AG09319 (cell line): ENCODE results near the gene KIF17.

ENCODE experiments used
- DNase-seq: peaks from one replicate; pipeline ENCODE4 v3.0.0-alpha.2; 2010; ENCODE audit warnings: low read depth; ENCODE audit errors: extremely low read depth
- TF ChIP-seq, protein P1 (sequence below): IDR thresholded peaks from 2 replicates; pipeline ENCODE4 v1.5.1; 2011; ENCODE audit warnings: low read depth, mild to moderate bottlenecking, inconsistent platforms, low read length, moderate library complexity

KIF17 gene

DNA sequence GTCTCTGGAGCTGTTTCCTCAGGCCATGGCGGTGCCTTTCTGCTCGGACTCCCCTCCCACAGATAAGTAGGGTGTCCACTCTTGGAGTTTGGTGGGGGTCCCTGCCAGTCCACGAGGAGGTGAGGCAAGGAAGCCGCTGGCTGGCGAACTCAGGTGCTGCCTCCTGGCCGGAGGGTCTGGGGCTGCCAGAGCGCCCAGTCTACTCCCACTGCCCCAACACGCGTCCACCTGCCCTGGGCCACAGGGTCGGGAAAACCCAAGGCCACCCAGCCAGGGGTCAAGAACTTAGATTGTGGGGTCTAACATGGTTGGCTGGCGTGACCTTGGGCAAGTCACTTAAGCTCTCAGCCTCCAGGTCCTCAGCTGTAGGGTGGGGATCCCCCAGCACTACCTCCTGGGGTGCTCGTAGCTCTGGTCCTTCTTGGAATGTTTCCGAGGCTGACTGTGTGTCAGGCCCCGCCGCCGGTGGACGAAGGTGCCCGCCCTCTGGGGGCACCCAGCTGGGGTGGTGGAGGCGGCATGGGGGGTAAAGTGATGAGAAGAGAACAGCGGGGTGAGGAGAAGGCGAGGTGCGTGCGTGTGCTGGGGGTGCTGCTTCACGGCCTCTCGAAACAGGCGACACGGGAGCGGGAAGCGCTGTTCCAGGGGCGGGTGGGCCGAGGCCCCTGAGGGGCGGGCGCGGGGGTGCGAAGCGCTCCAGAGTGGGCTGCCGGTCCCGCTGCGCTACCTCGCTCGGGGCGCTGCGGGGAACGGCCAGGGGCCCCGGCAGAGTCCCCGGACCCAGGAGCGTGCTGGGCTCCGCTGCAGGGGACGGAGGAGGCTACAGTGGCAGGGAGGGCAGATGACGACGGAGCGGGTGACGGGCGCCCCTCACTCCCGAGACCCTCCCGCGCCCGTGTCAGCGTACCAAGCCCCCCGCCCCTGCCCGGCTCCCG lies 13.5 kb upstream of the KIF17 start:
- no peak for DNase-seq
- TF ChIP-seq, protein P1, sequence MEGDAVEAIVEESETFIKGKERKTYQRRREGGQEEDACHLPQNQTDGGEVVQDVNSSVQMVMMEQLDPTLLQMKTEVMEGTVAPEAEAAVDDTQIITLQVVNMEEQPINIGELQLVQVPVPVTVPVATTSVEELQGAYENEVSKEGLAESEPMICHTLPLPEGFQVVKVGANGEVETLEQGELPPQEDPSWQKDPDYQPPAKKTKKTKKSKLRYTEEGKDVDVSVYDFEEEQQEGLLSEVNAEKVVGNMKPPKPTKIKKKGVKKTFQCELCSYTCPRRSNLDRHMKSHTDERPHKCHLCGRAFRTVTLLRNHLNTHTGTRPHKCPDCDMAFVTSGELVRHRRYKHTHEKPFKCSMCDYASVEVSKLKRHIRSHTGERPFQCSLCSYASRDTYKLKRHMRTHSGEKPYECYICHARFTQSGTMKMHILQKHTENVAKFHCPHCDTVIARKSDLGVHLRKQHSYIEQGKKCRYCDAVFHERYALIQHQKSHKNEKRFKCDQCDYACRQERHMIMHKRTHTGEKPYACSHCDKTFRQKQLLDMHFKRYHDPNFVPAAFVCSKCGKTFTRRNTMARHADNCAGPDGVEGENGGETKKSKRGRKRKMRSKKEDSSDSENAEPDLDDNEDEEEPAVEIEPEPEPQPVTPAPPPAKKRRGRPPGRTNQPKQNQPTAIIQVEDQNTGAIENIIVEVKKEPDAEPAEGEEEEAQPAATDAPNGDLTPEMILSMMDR, result no peak

DNA sequence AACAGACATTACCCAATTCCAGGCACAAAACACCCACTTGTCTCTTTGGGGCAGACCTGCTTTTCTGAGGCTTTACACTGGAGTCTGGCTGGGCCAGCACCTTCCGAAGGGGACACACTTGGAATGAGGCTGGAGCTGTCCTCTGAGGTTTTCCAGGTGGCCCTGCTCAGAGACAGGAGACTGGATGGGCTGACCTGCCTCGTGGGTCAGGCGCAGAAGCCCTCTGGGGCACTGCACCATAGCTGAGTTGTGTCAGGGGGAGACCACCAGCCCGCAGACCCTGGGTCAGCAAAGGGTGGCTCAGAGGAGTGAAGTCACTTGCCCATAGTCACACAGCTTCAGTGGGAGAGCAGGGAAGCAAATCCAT lies 12.9 kb upstream of the KIF17 start:
- TF ChIP-seq, protein P1, result no peak
- DNase-seq, result no peak

DNA sequence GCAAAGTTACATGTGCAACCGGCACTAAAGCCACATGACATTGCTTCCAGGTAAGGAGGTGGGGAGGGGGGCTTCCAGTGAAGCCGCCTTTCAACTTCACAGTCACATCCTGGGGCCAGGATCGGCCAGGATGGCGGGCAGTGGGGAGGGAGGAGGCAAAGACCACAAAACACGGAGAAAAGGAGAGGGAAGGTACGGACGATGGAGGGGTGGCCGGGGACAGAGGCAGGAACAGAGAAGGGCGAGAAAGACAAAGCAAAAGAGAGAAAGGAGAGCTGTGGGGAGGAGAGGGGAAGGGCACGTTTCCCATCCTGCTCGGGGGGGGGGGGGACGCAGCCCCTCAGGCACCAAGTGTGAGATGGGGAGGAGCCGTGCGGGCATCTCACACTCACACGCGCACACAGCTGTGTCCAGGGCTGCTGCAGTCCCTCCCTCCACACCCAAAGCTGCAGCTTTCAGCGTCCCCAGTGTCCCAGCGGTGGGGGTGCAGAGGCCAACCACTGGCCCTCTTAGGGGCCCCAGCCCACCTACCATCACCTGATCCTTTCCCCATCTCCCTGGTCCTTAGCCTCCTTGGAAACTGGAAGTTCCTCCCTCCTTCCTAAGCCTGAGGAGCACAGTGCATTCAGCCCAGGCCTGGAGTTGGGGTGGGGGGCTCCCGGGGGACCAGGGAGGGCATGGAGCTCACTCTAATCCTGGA lies 12.3 kb upstream of the KIF17 start:
- TF ChIP-seq, protein P1, result no peak

DNA sequence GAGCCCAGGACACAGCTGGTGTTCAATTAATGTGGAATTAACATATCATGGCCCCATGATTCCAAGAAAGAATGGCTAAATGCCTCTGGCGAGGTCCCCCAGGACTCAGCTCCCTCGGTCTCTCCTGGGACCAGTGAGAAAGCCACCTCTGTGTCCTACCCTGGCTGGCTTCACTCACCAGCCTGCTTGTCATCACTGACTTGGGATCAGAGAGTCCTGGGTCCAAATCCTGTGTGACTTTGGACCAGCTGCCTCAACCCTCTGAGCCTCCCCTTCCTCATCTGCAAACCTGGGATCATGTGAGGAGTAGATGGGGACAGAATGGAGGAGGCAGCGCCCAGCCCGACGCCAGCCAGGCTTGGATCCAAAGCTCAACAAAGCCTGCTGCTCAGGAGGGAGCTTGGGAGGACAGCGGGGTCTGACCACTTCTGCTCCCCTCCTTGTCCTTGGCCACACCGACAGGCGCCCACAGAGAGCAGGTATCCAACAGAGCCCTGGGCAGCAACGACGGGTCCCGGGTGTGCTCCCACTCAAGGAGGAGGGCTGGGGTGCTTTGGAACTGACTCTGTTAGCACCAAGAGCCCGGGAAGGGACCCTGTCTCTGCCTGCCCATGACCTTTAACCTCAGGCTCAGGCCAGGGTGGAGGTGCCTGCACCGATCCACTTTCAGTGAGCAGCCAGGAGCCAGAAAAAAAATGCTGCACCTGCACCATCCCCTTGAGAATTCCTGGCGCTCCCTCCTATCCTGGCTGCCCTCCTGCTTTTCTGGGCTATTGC lies 11.5 kb upstream of the KIF17 start:
- TF ChIP-seq, protein P1, result no peak
- no peak for DNase-seq

More for the DNA sequence above, 12.3 kb upstream of the KIF17 start:
- no peak for DNase-seq

DNA sequence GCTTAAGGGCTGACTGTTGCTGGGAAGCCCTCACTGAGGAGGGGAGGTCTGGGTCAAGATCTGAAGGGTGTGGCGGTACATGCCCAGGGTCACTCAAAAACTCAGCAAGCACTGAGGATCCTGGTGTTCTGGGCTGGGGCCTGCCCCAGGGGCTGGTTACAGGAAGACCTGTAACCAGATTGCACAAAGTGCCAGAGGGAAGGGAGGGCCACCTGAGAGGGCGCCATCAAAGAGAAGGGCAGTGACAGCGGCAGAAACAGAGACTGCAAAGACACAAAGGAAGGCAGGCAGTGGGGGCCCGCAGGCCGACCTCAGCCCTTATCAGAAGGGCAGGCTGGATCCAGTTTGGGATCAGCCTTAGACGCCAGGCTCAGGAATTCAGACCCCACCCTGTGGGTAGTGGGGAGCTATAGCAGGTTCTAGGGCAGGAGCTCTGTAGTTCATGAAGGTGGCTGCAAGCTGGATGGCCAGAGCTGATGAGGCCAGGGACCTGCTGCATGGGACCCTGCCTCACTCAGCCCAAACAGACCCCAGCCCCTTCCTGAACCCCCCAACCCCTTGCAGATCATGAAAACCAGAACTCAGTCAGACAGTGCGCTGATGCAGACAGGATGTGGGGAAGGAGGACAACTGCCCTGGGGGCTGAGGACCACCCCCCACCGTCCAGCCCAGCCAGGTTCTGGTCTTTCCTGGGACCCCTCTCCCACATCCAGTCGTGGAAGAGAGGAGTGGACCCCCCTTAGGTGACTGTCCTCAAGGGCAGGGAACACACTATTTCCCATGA lies 10.8 kb upstream of the KIF17 start:
- TF ChIP-seq, protein P1, result no peak
- DNase-seq, result no peak

DNA sequence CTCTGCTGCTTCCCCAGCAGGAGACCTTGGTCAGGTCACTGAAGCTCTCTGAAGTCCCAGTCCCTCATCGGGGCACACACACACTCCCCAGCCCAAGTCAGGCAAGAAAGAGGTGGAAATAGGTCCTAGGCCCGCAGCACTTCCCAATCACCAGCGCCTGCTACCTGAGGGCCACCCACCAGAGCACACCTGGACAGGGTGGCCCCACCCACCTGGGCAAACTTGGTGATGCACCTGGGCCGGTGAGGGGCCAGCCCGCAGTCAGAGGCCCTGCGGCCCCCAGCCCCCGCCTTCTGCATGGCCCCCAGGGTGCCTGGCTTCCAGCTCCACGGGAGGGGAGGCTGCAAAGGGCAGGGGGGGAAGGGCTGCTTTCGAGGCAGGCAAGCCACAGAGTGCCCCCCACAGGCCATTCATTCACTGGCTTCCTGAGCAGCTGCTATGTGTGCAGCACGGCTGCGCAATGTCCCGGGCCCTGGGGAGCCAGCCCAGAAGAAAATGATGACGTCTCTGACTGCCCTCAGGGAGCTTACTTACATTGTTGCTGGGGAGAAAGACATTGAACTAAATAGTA lies 10.0 kb upstream of the KIF17 start:
- TF ChIP-seq, protein P1, result no peak; the same call in 1 of the 2 replicates

More for the DNA sequence above, 10.0 kb upstream of the KIF17 start:
- DNase-seq, result no peak
